ENCODE measurements around the gene HBG2. TPM values are rescaled to one million over a fixed set of nuclear protein-coding genes. Genes with fewer than 3 reads are reported as not detected.

HBG2 gene
- total and polyA plus RNA-seq, 2 of the 13 experiments (the other 11 are each of a cell fraction or from before 2014, with no cell fraction given), result not detected

DNA sequence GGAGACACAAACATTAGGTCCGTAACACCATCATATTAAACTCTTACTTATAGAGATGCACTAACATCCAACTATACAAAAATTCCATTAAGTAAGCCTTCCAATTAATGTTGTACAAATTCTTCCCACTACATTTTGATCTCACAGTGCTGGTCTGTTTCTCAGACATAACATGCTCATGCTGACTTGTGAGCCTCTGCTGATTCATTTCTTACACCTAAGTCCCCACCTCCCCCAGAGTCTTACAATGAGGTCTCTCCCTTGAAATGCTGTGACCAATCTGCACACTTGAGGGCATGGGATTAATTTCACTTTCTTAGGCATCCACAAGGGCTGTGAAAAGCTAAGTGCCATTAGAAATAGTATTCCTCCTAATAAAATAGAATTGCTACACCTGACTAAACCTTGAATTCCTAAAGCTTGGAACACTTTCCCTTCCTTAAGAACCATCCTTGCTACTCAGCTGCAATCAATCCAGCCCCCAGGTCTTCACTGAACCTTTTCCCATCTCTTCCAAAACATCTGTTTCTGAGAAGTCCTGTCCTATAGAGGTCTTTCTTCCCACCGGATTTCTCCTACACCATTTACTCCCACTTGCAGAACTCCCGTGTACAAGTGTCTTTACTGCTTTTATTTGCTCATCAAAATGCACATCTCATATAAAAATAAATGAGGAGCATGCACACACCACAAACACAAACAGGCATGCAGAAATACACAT lies 6.9 kb downstream of the HBG2 start:
- peaks cover 0 to 5% of the 10 kb centered on the region in 2 experiments; a peak in 1 of 5 replicates for H3K27me3 ChIP-seq (ENCODE audit: control insufficient read depth in 1 of 2, insufficient read depth in 2 of 2, low read length in 2 of 2)
- H3K4me1 ChIP-seq (ENCODE audit: insufficient read depth, low read length), result no peaks in the 10 kb centered on the region
- no peak overlapping the region for H3K4me2 ChIP-seq (ENCODE audit: low read depth, low read length)
- no peak overlapping the region for H3K4me3 ChIP-seq (replicated peaks in 1 of 3; ENCODE audit: insufficient read depth in 1 of 3, low read depth in 2 of 3, low read length in 3 of 3)
- CTCF ChIA-PET (ENCODE audit: low intra/inter-chr PET ratio, low total read pairs), result no interaction called here
- H3K36me3 ChIP-seq (replicated peaks in 1 of 2; ENCODE audit: control insufficient read depth in 1 of 2, insufficient read depth in 2 of 2, low read length in 2 of 2), result no peaks in the 10 kb centered on the region
- TF ChIP-seq RFX1 (IDR thresholded peaks at IDR 0.05) (no peak), HNRNPH1 (optimal IDR thresholded peaks at IDR 0.05; ENCODE audit: low read depth, low read length) (no peak), ZNF878 (CRISPR knock-in tag; IDR thresholded peaks at IDR 0.05) (no peak), ZNF205 (CRISPR knock-in tag; IDR thresholded peaks at IDR 0.05) (no peak), NRL (CRISPR knock-in tag; IDR thresholded peaks at IDR 0.05; ENCODE audit: borderline replicate concordance) (no peak), TGIF2 (CRISPR knock-in tag; IDR thresholded peaks at IDR 0.05) (no peak), TBL1XR1 (IDR thresholded peaks at IDR 0.05; ENCODE audit: borderline replicate concordance, low read length, partially characterized antibody) (no peak)
- TF ChIP-seq, protein P1, sequence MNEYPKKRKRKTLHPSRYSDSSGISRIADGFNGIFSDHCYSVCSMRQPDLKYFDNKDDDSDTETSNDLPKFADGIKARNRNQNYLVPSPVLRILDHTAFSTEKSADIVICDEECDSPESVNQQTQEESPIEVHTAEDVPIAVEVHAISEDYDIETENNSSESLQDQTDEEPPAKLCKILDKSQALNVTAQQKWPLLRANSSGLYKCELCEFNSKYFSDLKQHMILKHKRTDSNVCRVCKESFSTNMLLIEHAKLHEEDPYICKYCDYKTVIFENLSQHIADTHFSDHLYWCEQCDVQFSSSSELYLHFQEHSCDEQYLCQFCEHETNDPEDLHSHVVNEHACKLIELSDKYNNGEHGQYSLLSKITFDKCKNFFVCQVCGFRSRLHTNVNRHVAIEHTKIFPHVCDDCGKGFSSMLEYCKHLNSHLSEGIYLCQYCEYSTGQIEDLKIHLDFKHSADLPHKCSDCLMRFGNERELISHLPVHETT (CRISPR knock-in tag; conservative IDR thresholded peaks at IDR 0.05), result no peak
- H3K27ac ChIP-seq (ENCODE audit: extremely low read length, insufficient read depth, low read length), result no peak overlapping the region
- H3K9me3 ChIP-seq (ENCODE audit: low read length), result no peaks in the 10 kb centered on the region
- no peak for DNase-seq (ENCODE audit: low spot score)
- ATAC-seq, result no peak
- 2% methylated on average over 3 of the region's 3 CpGs for WGBS (ENCODE audit: low lambda C conversion rate)
- intact Hi-C loops (cut with micrococcal nuclease; ENCODE audit: unreplicated experiment) (no loop called here), in situ Hi-C loops (cut with HindIII; ENCODE audit: extremely low pct_ligation_motif_present, low pct_unique_long_range_greater_than_20kb) (no loop called here)
- no peaks in the 10 kb centered on the region for H3K79me2 ChIP-seq (ENCODE audit: insufficient read depth, low read length)
- no TSS peak for BruUV-seq (replicated peaks)
- H2AFZ ChIP-seq (ENCODE audit: low read length), result no peak overlapping the region
- FAIRE-seq, result no peak
- POLR2A ChIA-PET, result no interaction called here
- H3K9ac ChIP-seq (ENCODE audit: insufficient read depth, low read depth, low read length), result no peak overlapping the region
- H4K20me1 ChIP-seq (ENCODE audit: insufficient read depth, low read length), result no peaks in the 10 kb centered on the region
